Measurements from ENCODE around the gene NDUFB1. TPM values are rescaled to one million over a fixed set of nuclear protein-coding genes. Genes with fewer than 3 reads are reported as not detected.

Gene NDUFB1
- total and polyA plus RNA-seq, 2 of the 13 experiments (the other 11 are each of a cell fraction or from before 2014, with no cell fraction given) = 181 to 281 TPM

GRCh38 chr14:92108345-92109254 lies 12.9 kb downstream of the NDUFB1 start (continued):
- TF ChIP-seq ZNF18 (CRISPR knock-in tag; IDR thresholded peaks at IDR 0.05; ENCODE audit: insufficient replicate concordance) (no peak), PPARG (CRISPR knock-in tag; conservative IDR thresholded peaks at IDR 0.05) (no peak), SMAD9 (CRISPR knock-in tag; IDR thresholded peaks at IDR 0.05) (no peak), ELF4 (CRISPR knock-in tag; IDR thresholded peaks at IDR 0.05; ENCODE audit: borderline replicate concordance) (no peak), MXI1 (IDR thresholded peaks at IDR 0.05; ENCODE audit: borderline replicate concordance, low read depth, low read length) (peak; percentile 28; the same call in 1 of the 3 replicates), PBX2 (CRISPR knock-in tag; IDR thresholded peaks at IDR 0.05) (peak; percentile 71), ZFP41 (CRISPR knock-in tag; IDR thresholded peaks at IDR 0.05; ENCODE audit: borderline replicate concordance) (no peak), DR1 (CRISPR knock-in tag; IDR thresholded peaks at IDR 0.05) (no peak), ZNF12 (CRISPR knock-in tag; IDR thresholded peaks at IDR 0.05) (no peak), ZBTB14 (CRISPR knock-in tag; IDR thresholded peaks at IDR 0.05) (no peak), MTA1 (CRISPR knock-in tag; IDR thresholded peaks at IDR 0.05; ENCODE audit: borderline replicate concordance) (no peak), SRF (IDR thresholded peaks at IDR 0.05; ENCODE audit: low read depth, low read length) (no peak), ZNF672 (CRISPR knock-in tag; IDR thresholded peaks at IDR 0.05) (no peak)

All from HepG2 (cell line).